HEK293 (cell line): Measurements from ENCODE around the gene CD300LB.

Source experiments
- CTCF ChIA-PET: fragments of 350-600 bp; formaldehyde crosslinking; extraction: SDS; loops from one replicate; lab custom pipeline; 2021; ENCODE audit warnings: antibody characterized with exemption; lab: Yijun Ruan, JAX
- POLR2A ChIA-PET: fragments of 300-600 bp; formaldehyde crosslinking; extraction: SDS; loops from one replicate; lab custom pipeline; 2020; ENCODE audit warnings: antibody characterized with exemption, inconsistent platforms; lab: Yijun Ruan, JAX
- H3K27ac ChIP-seq: fragments of 200-500 bp; sonication (Bioruptor generic); 2 replicates; pipeline ENCODE4 v1.5.1; 2014; ENCODE audit warnings: low read depth, low read length, control low read depth, inconsistent platforms; ENCODE audit errors: extremely low read depth
- H3K36me3 ChIP-seq, 2 experiments: fragments of 200-500 bp in 1 of 2; sonication (Bioruptor generic) in 1 of 2; 1 replicate in 1 of 2; 2 replicates in 1 of 2; pipeline ENCODE4 v1.5.1; 2014 to 2017; ENCODE audit warnings: inconsistent platforms in 2 of 2, low read length in 2 of 2; ENCODE audit not compliant: control insufficient read depth in 2 of 2, insufficient read depth in 1 of 2
- H3K4me1 ChIP-seq: fragments of 200-500 bp; sonication (Bioruptor generic); 2 replicates; pipeline ENCODE4 v1.5.1; 2014; ENCODE audit warnings: mild to moderate bottlenecking, low read length, inconsistent platforms; ENCODE audit not compliant: control insufficient read depth, insufficient read depth
- H3K4me3 ChIP-seq: 2 replicates; pipeline ENCODE4 v1.5.1; 2011; ENCODE audit warnings: low read depth, mild to moderate bottlenecking, control low read depth, low read length, moderate library complexity
- H3K9me3 ChIP-seq: fragments of 200-500 bp; sonication (Bioruptor generic); 2 replicates; pipeline ENCODE4 v1.5.1; 2014; ENCODE audit warnings: low read depth, low read length, inconsistent platforms; ENCODE audit not compliant: control insufficient read depth, insufficient read depth
- HOXC10 ChIP-seq: sonication (generic); formaldehyde crosslinking; IDR thresholded peaks from 2 replicates; pipeline ENCODE4 v1.8.1; 2023; ENCODE audit warnings: mild to moderate bottlenecking, missing genetic modification reagents
- HOXD13 ChIP-seq: sonication (generic); formaldehyde crosslinking; IDR thresholded peaks from 2 replicates; pipeline ENCODE4 v1.8.0; 2022; ENCODE audit warnings: missing genetic modification reagents, borderline replicate concordance
- REST ChIP-seq: fragments of 450-650 bp; formaldehyde crosslinking; IDR thresholded peaks from 2 replicates; pipeline ENCODE4 v1.5.1; 2016; ENCODE audit warnings: missing biosample characterization, missing genetic modification characterization
- SCRT1 ChIP-seq: fragments of 450-650 bp; formaldehyde crosslinking; IDR thresholded peaks from 2 replicates; pipeline ENCODE4 v1.5.1; 2016; ENCODE audit warnings: missing biosample characterization, missing genetic modification characterization, borderline replicate concordance
- SP3 ChIP-seq: fragments of 450-650 bp; formaldehyde crosslinking; IDR thresholded peaks from 2 replicates; pipeline ENCODE4 v1.5.1; 2016; ENCODE audit warnings: missing biosample characterization, missing genetic modification characterization
- TRIM28 ChIP-seq: IDR thresholded peaks from 2 replicates; pipeline ENCODE4 v1.6.1; 2011; ENCODE audit warnings: low read length, control low read depth, borderline replicate concordance
- ZBTB11 ChIP-seq: fragments of 450-650 bp; formaldehyde crosslinking; conservative IDR thresholded peaks from 2 replicates; pipeline ENCODE4 v1.5.1; 2016; ENCODE audit warnings: low read depth, missing biosample characterization, missing genetic modification characterization
- ZBTB17 ChIP-seq: fragments of 450-650 bp; formaldehyde crosslinking; IDR thresholded peaks from 2 replicates; pipeline ENCODE4 v1.5.1; 2016; ENCODE audit warnings: missing biosample characterization, missing genetic modification characterization
- ZBTB26 ChIP-seq: fragments of 450-650 bp; formaldehyde crosslinking; optimal IDR thresholded peaks from 2 replicates; pipeline ENCODE3; 2016; ENCODE audit warnings: missing biosample characterization, mild to moderate bottlenecking, missing genetic modification characterization
- ZFP37 ChIP-seq: fragments of 450-650 bp; formaldehyde crosslinking; IDR thresholded peaks from 2 replicates; pipeline ENCODE4 v1.5.1; 2016; ENCODE audit warnings: missing biosample characterization, missing genetic modification characterization
- ZNF157 ChIP-seq: fragments of 450-650 bp; formaldehyde crosslinking; IDR thresholded peaks from 2 replicates; pipeline ENCODE4 v1.5.1; 2016; ENCODE audit warnings: missing biosample characterization, missing genetic modification characterization
- ZNF391 ChIP-seq: fragments of 450-650 bp; formaldehyde crosslinking; IDR thresholded peaks from 2 replicates; pipeline ENCODE4 v1.5.1; 2016; ENCODE audit warnings: low read depth, missing biosample characterization, missing genetic modification characterization, borderline replicate concordance
- ZNF530 ChIP-seq: fragments of 450-650 bp; formaldehyde crosslinking; IDR thresholded peaks from 2 replicates; pipeline ENCODE4 v1.5.1; 2016; ENCODE audit warnings: low read depth, missing biosample characterization, missing genetic modification characterization
- ZNF544 ChIP-seq: fragments of 450-650 bp; formaldehyde crosslinking; IDR thresholded peaks from 2 replicates; pipeline ENCODE4 v1.5.0; 2017; ENCODE audit warnings: missing biosample characterization, missing genetic modification characterization
- ZNF561 ChIP-seq: fragments of 450-650 bp; IDR thresholded peaks from 2 replicates; pipeline ENCODE4 v1.5.1; 2018; ENCODE audit warnings: missing biosample characterization, missing genetic modification characterization, borderline replicate concordance
- ZNF596 ChIP-seq: fragments of 450-650 bp; IDR thresholded peaks from 2 replicates; pipeline ENCODE4 v1.5.0; 2018; ENCODE audit warnings: missing biosample characterization, mild to moderate bottlenecking, missing genetic modification characterization, moderate library complexity
- ZNF664 ChIP-seq: fragments of 450-650 bp; formaldehyde crosslinking; IDR thresholded peaks from 2 replicates; pipeline ENCODE4 v1.5.1; 2016; ENCODE audit warnings: missing biosample characterization, missing genetic modification characterization

CD300LB gene

GRCh38 chr17:74543891-74544760 lies 12.9 kb upstream of the CD300LB start:
- ChIA-PET POLR2A (no interaction called here), CTCF (interaction anchor here (0.5 to 0.7 kb wide), 2 partner anchors 25 to 87 kb away, joined by 3 read pairs; no protein-coding TSS in a partner anchor)
- no peaks in the 10 kb centered on the region for H3K9me3 ChIP-seq
- no peaks in the 10 kb centered on the region for H3K4me1 ChIP-seq
- no peaks in the 10 kb centered on the region for H3K36me3 ChIP-seq
- H3K4me3 ChIP-seq = no peak overlapping the region
- TF ChIP-seq ZNF664 (no peak), ZBTB26 (tag by site-specific recombination) (no peak), TRIM28 (no peak), ZNF596 (tag by site-specific recombination) (no peak), HOXC10 (no peak), ZNF544 (no peak), ZNF561 (no peak), ZBTB17 (tag by site-specific recombination) (no peak), ZNF530 (tag by site-specific recombination) (no peak), ZNF391 (no peak), SP3 (no peak), ZFP37 (no peak), ZBTB11 (tag by site-specific recombination) (no peak), HOXD13 (no peak)
- TF ChIP-seq, all 188 proteins: peak for 0
- H3K27ac ChIP-seq = no peak overlapping the region

- H3K4me3 ChIP-seq = no peak overlapping the region
- TF ChIP-seq ZNF157 (tag by site-specific recombination) (no peak), REST (tag by site-specific recombination) (no peak), SP3 (no peak), SCRT1 (tag by site-specific recombination) (no peak)
- no peaks in the 10 kb centered on the region for H3K9me3 ChIP-seq
- CTCF ChIA-PET = interaction anchor here (0.7 kb wide), 1 partner anchor 25 kb away, joined by 3 read pairs; no protein-coding TSS in a partner anchor
- H3K27ac ChIP-seq = no peak overlapping the region
- no peaks in the 10 kb centered on the region for H3K36me3 ChIP-seq
- H3K4me1 ChIP-seq = no peaks in the 10 kb centered on the region
- POLR2A ChIA-PET = no interaction called here
Measured at GRCh38 chr17:74543406-74543805, 12.1 kb upstream of the CD300LB start.
